Stomach (tissue), 19 donors: ENCODE measurements around the gene SRGN. TPM values are rescaled to one million over a fixed set of nuclear protein-coding genes. Genes with fewer than 3 reads are reported as not detected.
A peak's percentile ranks its signal among the peaks of the same experiment; 100 is the strongest.
"Not testable (repeated sequence)": the region's sequence is repeated elsewhere in the genome, so short reads cannot be mapped to it uniquely, and the experiment has no call there.

Experiments used
- DNase-seq, 2 donors: peaks; one replicate each; pipeline versions ENCODE4 v3.0.0 to v3.0.0-alpha.2; 2013 to 2019
- H3K27ac ChIP-seq, 5 donors: fragments of 200-600 bp in 4 of 5; sonication (generic) in 4 of 5; one replicate each; pipeline ENCODE4 v1.5.1; 2013 to 2019; ENCODE audit warnings: mild to moderate bottlenecking in 1 of 5, moderate library complexity in 1 of 5
- H3K27me3 ChIP-seq, 3 donors: fragments of 200-600 bp; sonication (generic); one replicate each; pipeline ENCODE4 v1.5.1; 2017 to 2019; ENCODE audit warnings: mixed run types in 1 of 3
- H3K36me3 ChIP-seq, 4 donors: fragments of 200-600 bp; sonication (generic); 1 replicate in 3 of 4; 2 replicates in 1 of 4; pipeline ENCODE4 v1.5.1; 2016 to 2019
- H3K4me1 ChIP-seq, 4 donors: fragments of 200-600 bp; sonication (generic); one replicate each; pipeline ENCODE4 v1.5.1; 2016 to 2019
- H3K4me3 ChIP-seq, 4 donors: fragments of 200-600 bp; sonication (generic) in 3 of 4; one replicate each; pipeline ENCODE4 v1.5.1; 2016 to 2019; ENCODE audit warnings: mild to moderate bottlenecking in 1 of 4
- H3K9me3 ChIP-seq, 4 donors: fragments of 200-600 bp; sonication (generic); one replicate each; pipeline ENCODE4 v1.5.1; 2016 to 2019
- CTCF ChIP-seq, 7 experiments: fragments of 450-650 bp in 4 of 7; fragments of 200-600 bp in 3 of 7; sonication (generic) in 3 of 7; IDR thresholded peaks; one replicate each; pipeline ENCODE4 v1.5.1; 2016 to 2019; ENCODE audit warnings: antibody characterized with exemption in 7 of 7, control low read depth in 2 of 7, mild to moderate bottlenecking in 1 of 7
- EP300 ChIP-seq: sonication (generic); formaldehyde crosslinking; IDR thresholded peaks from one replicate; pipeline ENCODE4 v1.6.1; 2017; ENCODE audit warnings: antibody characterized with exemption
- POLR2A ChIP-seq, 4 donors: fragments of 450-650 bp; IDR thresholded peaks; one replicate each; pipeline ENCODE4 v1.6.1; 2016; ENCODE audit warnings: antibody characterized with exemption in 4 of 4, control low read depth in 2 of 4, mild to moderate bottlenecking in 1 of 4, moderate library complexity in 1 of 4
- POLR2AphosphoS5 ChIP-seq, 3 donors: sonication (generic); formaldehyde crosslinking; IDR thresholded peaks; one replicate each; pipeline ENCODE4 v1.6.1; 2016; ENCODE audit warnings: antibody characterized with exemption in 3 of 3
- WGBS, 5 donors: extraction: QIAGEN DNeasy Blood & Tissue Kit in 3 of 5; methylation state at CpG; one replicate each; pipeline versions ENCODE4 v1.1.5 to v1.1.7; 2013 to 2018; 5-methylcytosine and 5-hydroxymethylcytosine counted together
- intact Hi-C: fragments of 100-400 bp; cut with DNase I; formaldehyde crosslinking; loops from one replicate; pipeline ENCODE4 v1.15.1; 2023; ENCODE audit warnings: low total_unique reads
- long read RNA-seq, 10 donors: transcript quantifications; one replicate each; lab custom pipeline, GENCODE V29; 2026
- polyA plus RNA-seq, 3 donors: library from polyadenylated mRNA; stranded (reverse); fragments of 200-250 nt; gene quantifications; one replicate each; pipeline ENCODE4 v1.2.3, GENCODE V29; 2013
- total RNA-seq, 5 donors: library from RNA; depleted of rRNA; stranded (reverse); fragments of >200 nt; gene quantifications; one replicate each; pipeline versions ENCODE4 v1.1.0 to v1.2.3, GENCODE V29; 2014 to 2016
- donor health status: healthy with polysubstance abuse.
- donor health status: Bipolar disorder and iron deficiency.
- donor health status: healthy.

SRGN gene
- total RNA-seq (100 to 1,000 TPM in 1 of 5 donors, 10 to 100 TPM in 3, 1 to 10 TPM in 1; 1.3 to 212 (median 43.8) TPM), polyA plus RNA-seq (10 to 100 TPM; 26.6 to 83.6 (median 42.0) TPM)
- long read RNA-seq, donor 1, transcript SRGN-201 (3 exons, 1,208 nt) = major isoform, 18 of 18 reads
- long read RNA-seq, donor 1, partial matches to known transcripts = 0 of 18 reads
- long read RNA-seq, donor 1, other reads (novel, unspliced or antisense) = 0 of 18 reads
- long read RNA-seq, donor 2, transcript SRGN-201 (3 exons, 1,208 nt) = major isoform, 44 of 46 reads
- long read RNA-seq, donor 2, partial matches to known transcripts = 0 of 46 reads
- long read RNA-seq, donor 2, other reads (novel, unspliced or antisense) = 0 of 46 reads
- long read RNA-seq, donor 3, transcript SRGN-201 (3 exons, 1,208 nt) = major isoform, 5 of 5 reads
- long read RNA-seq, donor 3, partial matches to known transcripts = 0 of 5 reads
- long read RNA-seq, donor 3, other reads (novel, unspliced or antisense) = 0 of 5 reads
- long read RNA-seq, donor 4, partial matches to known transcripts = 0 of 1 reads
- long read RNA-seq, donor 4, other reads (novel, unspliced or antisense) = 0 of 1 reads
- long read RNA-seq, donor 5, transcript SRGN-201 (3 exons, 1,208 nt) = major isoform, 19 of 24 reads
- long read RNA-seq, donor 5, partial matches to known transcripts = 5 of 24 reads
- long read RNA-seq, donor 5, other reads (novel, unspliced or antisense) = 0 of 24 reads
- long read RNA-seq, donor 6, transcript SRGN-201 (3 exons, 1,208 nt) = major isoform, 46 of 46 reads
- long read RNA-seq, donor 6, partial matches to known transcripts = 0 of 46 reads
- long read RNA-seq, donor 6, other reads (novel, unspliced or antisense) = 0 of 46 reads
- long read RNA-seq, donor 7, transcript SRGN-201 (3 exons, 1,208 nt) = major isoform, 29 of 29 reads
- long read RNA-seq, donor 7, partial matches to known transcripts = 0 of 29 reads
- long read RNA-seq, donor 7, other reads (novel, unspliced or antisense) = 0 of 29 reads
- long read RNA-seq, donor 8, transcript SRGN-201 (3 exons, 1,208 nt) = major isoform, 7 of 7 reads
- long read RNA-seq, donor 8, partial matches to known transcripts = 0 of 7 reads
- long read RNA-seq, donor 8, other reads (novel, unspliced or antisense) = 0 of 7 reads
- long read RNA-seq, donor 9, transcript SRGN-201 (3 exons, 1,208 nt) = major isoform, 16 of 16 reads
- long read RNA-seq, donor 9, partial matches to known transcripts = 0 of 16 reads
- long read RNA-seq, donor 9, other reads (novel, unspliced or antisense) = 0 of 16 reads
- long read RNA-seq, donor 10, transcript SRGN-201 (3 exons, 1,208 nt) = major isoform, 8 of 8 reads
- long read RNA-seq, donor 10, partial matches to known transcripts = 0 of 8 reads
- long read RNA-seq, donor 10, other reads (novel, unspliced or antisense) = 0 of 8 reads

GRCh38 chr10:69087590-69088470, at the start of gene SRGN:
TSS of gene SRGN (plus strand) at chr10:69088103. CDS start at chr10:69088158, 55 bp downstream.
- intact Hi-C loops = no loop called here
- Histone ChIP-seq H3K27me3 (no peaks in the 10 kb centered on the region), H3K4me3 (peak within 1 kb of the TSS; percentile 29 to 40 (median 35)), H3K9me3 (no peaks in the 10 kb centered on the region), H3K4me1 (peaks cover 0 to 14% (median under 1%) of the 10 kb centered on the region in 4 donors), H3K27ac (peak within 1 kb of the TSS; percentile 61 to 94 (median 83)), H3K36me3 (no peaks in the 10 kb centered on the region)
- DNase-seq = peak; percentile 70 to 81
- TF ChIP-seq POLR2A (IDR thresholded peaks at IDR 0.05) = peak in 2 of 4 donors; percentile 52 to 74
- no peak for TF ChIP-seq CTCF (IDR thresholded peaks at IDR 0.05)
- TF ChIP-seq POLR2AphosphoS5 (IDR thresholded peaks at IDR 0.05) = peak; percentile 68 to 98 (median 97)
- TF ChIP-seq EP300 = no peak
- WGBS, 5 donors = 29 to 46% (median 35%) methylated on average over 10 of the region's 10 CpGs

- WGBS, 5 donors = 72 to 78% (median 74%) methylated on average over 5 of the region's 5 CpGs
- intact Hi-C loops, DNase-seq: not testable (repeated sequence)
These were observed 47.0 kb upstream of the SRGN start for GRCh38 chr10:69040904-69041303.

GRCh38 chr10:69042417-69042816, 45.5 kb upstream of the SRGN start:
- H3K36me3 ChIP-seq = no peaks in the 10 kb centered on the region
- no peaks in the 10 kb centered on the region for H3K9me3 ChIP-seq
- no peak overlapping the region for H3K4me3 ChIP-seq
- H3K27me3 ChIP-seq = no peaks in the 10 kb centered on the region
- intact Hi-C loops = no loop called here
- no peak overlapping the region for H3K27ac ChIP-seq
- TF ChIP-seq EP300 = no peak
- no peak for TF ChIP-seq POLR2AphosphoS5 (IDR thresholded peaks at IDR 0.05)
- TF ChIP-seq POLR2A (IDR thresholded peaks at IDR 0.05) = no peak
- TF ChIP-seq CTCF (IDR thresholded peaks at IDR 0.05) = no peak
- DNase-seq = no peak
- WGBS, 5 donors = 65 to 90% (median 73%) methylated on average over 3 to 5 of the region's 5 CpGs
- peaks cover 0 to 12% (median 0%) of the 10 kb centered on the region in 4 donors for H3K4me1 ChIP-seq

More at GRCh38 chr10:69040904-69041303, 47.0 kb upstream of the SRGN start:
- H3K36me3 ChIP-seq, H3K27ac ChIP-seq, H3K27me3 ChIP-seq, H3K9me3 ChIP-seq, H3K4me3 ChIP-seq: not testable (repeated sequence)
- H3K4me1 ChIP-seq = peaks cover 0 to 12% (median 0%) of the 10 kb centered on the region in 4 donors

GRCh38 chr10:69042838-69043237, 45.1 kb upstream of the SRGN start:
- no peak for DNase-seq
- WGBS, 5 donors = 90 to 97% (median 96%) methylated on average over 6 of the region's 6 CpGs
- H3K4me1 ChIP-seq = peaks cover 0 to 12% (median 0%) of the 10 kb centered on the region in 4 donors
- TF ChIP-seq CTCF (IDR thresholded peaks at IDR 0.05) (no peak), POLR2AphosphoS5 (IDR thresholded peaks at IDR 0.05) (no peak), POLR2A (IDR thresholded peaks at IDR 0.05) (no peak), EP300 (no peak)
- intact Hi-C loops = no loop called here
- no peak overlapping the region for H3K4me3 ChIP-seq
- H3K27ac ChIP-seq = no peak overlapping the region
- H3K27me3 ChIP-seq = no peaks in the 10 kb centered on the region
- H3K9me3 ChIP-seq = no peaks in the 10 kb centered on the region
- H3K36me3 ChIP-seq = no peaks in the 10 kb centered on the region
